Measurements from ENCODE around the gene SLC24A3.

DNA sequence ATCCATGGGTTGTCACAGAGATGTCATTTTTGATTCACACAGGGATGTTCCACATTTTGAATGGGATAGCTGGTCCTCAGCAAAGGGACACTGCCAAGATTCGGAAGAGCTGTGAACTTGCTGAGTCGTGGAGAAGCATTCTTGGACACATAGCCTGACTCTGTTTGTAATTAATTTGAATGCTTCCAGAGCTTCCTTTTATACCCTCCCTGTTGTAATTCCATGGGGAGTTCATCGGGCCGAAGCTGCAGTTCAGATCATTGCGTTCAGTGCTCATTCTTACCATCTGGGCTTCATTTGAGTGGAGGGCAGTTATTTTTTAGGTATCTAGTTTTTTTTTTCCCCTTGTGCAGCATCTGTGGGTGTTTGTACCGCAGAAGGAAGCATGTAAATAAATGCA lies 126.5 kb downstream of the SLC24A3 start:
- TF ChIP-seq, protein P1, sequence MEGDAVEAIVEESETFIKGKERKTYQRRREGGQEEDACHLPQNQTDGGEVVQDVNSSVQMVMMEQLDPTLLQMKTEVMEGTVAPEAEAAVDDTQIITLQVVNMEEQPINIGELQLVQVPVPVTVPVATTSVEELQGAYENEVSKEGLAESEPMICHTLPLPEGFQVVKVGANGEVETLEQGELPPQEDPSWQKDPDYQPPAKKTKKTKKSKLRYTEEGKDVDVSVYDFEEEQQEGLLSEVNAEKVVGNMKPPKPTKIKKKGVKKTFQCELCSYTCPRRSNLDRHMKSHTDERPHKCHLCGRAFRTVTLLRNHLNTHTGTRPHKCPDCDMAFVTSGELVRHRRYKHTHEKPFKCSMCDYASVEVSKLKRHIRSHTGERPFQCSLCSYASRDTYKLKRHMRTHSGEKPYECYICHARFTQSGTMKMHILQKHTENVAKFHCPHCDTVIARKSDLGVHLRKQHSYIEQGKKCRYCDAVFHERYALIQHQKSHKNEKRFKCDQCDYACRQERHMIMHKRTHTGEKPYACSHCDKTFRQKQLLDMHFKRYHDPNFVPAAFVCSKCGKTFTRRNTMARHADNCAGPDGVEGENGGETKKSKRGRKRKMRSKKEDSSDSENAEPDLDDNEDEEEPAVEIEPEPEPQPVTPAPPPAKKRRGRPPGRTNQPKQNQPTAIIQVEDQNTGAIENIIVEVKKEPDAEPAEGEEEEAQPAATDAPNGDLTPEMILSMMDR (IDR thresholded peaks at IDR 0.05) = no peak
- no peak for TF ChIP-seq POLR2A (IDR thresholded peaks at IDR 0.05)
